ENCODE data around the gene LDB2.

The LDB2 gene

GRCh38 chr4:16897991-16898827 is at the start of gene LDB2:
Gene LDB2 (minus strand): TSS chr4:16898645.
- Histone ChIP-seq H3K9me3 (ENCODE audit: severe bottlenecking) (no peaks in the 10 kb centered on the region), H3K36me3 (no peaks in the 10 kb centered on the region), H3K27me3 (ENCODE audit: insufficient read depth, low read depth, severe bottlenecking) (peaks cover 26% of the 10 kb centered on the region), H3K27ac (no peak within 1 kb of the TSS), H3K4me3 (ENCODE audit: low read depth, low read length) (no peak within 1 kb of the TSS)
- DNase-seq, result no peak
- TF ChIP-seq, protein P1, sequence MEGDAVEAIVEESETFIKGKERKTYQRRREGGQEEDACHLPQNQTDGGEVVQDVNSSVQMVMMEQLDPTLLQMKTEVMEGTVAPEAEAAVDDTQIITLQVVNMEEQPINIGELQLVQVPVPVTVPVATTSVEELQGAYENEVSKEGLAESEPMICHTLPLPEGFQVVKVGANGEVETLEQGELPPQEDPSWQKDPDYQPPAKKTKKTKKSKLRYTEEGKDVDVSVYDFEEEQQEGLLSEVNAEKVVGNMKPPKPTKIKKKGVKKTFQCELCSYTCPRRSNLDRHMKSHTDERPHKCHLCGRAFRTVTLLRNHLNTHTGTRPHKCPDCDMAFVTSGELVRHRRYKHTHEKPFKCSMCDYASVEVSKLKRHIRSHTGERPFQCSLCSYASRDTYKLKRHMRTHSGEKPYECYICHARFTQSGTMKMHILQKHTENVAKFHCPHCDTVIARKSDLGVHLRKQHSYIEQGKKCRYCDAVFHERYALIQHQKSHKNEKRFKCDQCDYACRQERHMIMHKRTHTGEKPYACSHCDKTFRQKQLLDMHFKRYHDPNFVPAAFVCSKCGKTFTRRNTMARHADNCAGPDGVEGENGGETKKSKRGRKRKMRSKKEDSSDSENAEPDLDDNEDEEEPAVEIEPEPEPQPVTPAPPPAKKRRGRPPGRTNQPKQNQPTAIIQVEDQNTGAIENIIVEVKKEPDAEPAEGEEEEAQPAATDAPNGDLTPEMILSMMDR (IDR thresholded peaks at IDR 0.05; ENCODE audit: low read depth, low read length), result no peak

DNA sequence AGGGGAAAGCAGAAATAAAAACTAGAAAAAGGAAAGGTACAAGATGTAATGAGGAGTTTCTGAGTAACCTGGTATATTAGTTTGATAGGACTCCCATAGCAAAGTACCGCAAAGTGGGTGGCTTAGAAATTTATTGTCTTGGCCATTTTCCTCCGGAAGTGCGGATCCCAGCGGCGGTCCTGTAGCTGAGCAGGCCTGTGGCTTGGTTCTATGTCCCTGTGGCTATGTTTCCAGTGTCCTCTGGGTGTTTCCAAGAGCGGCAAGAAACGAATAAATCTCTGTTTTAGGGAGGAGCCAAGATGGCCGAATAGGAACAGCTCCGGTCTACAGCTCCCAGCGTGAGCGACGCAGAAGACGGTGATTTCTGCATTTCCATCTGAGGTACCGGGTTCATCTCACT is 44.0 kb upstream of the LDB2 start:
- no peak overlapping the region for H3K27ac ChIP-seq
- no peaks in the 10 kb centered on the region for H3K36me3 ChIP-seq
- TF ChIP-seq, protein P1 (IDR thresholded peaks at IDR 0.05; ENCODE audit: low read depth, low read length), result no peak
- DNase-seq, result no peak
- H3K27me3 ChIP-seq (ENCODE audit: insufficient read depth, low read depth, severe bottlenecking), result peaks cover 5% of the 10 kb centered on the region
- H3K9me3 ChIP-seq (ENCODE audit: severe bottlenecking), result no peaks in the 10 kb centered on the region
- H3K4me3 ChIP-seq (ENCODE audit: low read depth, low read length), result no peak overlapping the region

DNA sequence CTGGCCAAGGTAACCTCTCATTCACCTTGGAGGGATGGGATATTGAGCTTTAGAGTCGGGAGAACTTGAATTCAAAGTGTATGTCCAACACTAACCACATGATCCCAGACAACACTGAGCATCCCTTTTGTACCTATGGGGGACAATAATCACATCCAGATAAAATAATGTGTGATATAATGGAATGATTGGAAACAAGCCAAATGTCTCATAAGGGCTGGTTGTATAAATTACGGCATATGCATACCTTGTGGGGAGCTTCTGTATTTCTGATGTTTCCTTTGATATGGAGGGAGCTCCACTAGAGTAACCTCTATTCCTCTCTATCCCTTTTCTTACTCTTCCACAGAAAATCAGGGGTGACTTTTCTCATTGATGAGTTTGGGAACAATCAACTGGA is 40.7 kb upstream of the LDB2 start:
- Histone ChIP-seq H3K27ac (no peak overlapping the region), H3K36me3 (no peaks in the 10 kb centered on the region), H3K27me3 (ENCODE audit: insufficient read depth, low read depth, severe bottlenecking) (peaks cover 19% of the 10 kb centered on the region), H3K4me3 (ENCODE audit: low read depth, low read length) (no peak overlapping the region), H3K9me3 (ENCODE audit: severe bottlenecking) (no peaks in the 10 kb centered on the region)
- no peak for DNase-seq
- TF ChIP-seq, protein P1 (IDR thresholded peaks at IDR 0.05; ENCODE audit: low read depth, low read length), result no peak

GRCh38 chr4:16938512-16939040 is 40.1 kb upstream of the LDB2 start:
- no peak overlapping the region for H3K27ac ChIP-seq
- no peak for DNase-seq
- no peaks in the 10 kb centered on the region for H3K9me3 ChIP-seq (ENCODE audit: severe bottlenecking)
- H3K27me3 ChIP-seq (ENCODE audit: insufficient read depth, low read depth, severe bottlenecking), result peaks cover 19% of the 10 kb centered on the region
- no peaks in the 10 kb centered on the region for H3K36me3 ChIP-seq
- no peak overlapping the region for H3K4me3 ChIP-seq (ENCODE audit: low read depth, low read length)
- TF ChIP-seq, protein P1 (IDR thresholded peaks at IDR 0.05; ENCODE audit: low read depth, low read length), result no peak

DNA sequence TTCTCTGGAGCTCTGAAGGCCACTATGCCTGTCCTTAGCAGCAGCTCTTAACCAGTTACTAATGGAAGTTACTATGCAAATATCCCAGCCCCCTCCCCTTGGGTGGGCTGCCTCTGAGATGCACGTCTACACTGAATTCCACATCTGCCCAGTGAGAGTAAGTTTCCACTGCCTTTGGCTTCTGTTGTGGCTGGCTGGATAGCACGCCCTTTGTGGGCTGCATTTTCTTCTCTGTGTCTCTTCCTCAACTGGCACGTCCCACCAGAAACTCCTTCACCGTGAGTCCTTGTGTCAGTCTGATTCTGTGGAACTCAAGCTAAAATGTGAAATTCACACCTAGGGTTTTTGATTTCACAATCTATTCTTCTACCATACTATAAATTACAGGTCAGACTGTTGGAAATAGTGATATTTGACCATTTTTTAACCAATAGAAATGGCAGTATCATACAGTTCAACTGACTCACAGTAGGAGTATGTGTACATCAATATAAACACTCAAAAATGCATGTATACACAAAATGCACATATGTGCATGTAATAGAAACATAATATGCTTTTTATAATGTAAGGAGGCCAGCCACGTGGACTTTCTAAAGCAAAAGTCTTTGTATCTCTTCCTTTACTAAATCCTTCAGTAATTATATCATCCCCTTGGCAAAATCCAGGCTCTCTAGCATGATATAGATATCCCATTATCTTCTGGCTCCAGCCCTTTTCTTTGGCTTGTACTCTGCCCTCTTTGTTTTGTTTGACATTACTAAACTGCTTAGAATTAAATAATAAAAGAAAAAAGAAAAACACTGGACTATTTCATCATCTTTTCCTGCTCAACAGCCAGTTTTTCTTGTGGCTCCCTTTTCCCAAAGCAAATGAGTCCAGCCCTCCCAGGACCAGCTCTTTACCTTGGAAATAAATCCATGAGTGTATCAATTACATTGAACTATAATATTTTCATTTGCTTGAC is 33.2 kb upstream of the LDB2 start:
- TF ChIP-seq, protein P1 (IDR thresholded peaks at IDR 0.05; ENCODE audit: low read depth, low read length), result no peak
- Histone ChIP-seq H3K9me3 (ENCODE audit: severe bottlenecking) (no peaks in the 10 kb centered on the region), H3K27ac (no peak overlapping the region), H3K36me3 (no peaks in the 10 kb centered on the region), H3K4me3 (ENCODE audit: low read depth, low read length) (no peak overlapping the region), H3K27me3 (ENCODE audit: insufficient read depth, low read depth, severe bottlenecking) (peaks cover 20% of the 10 kb centered on the region)
- DNase-seq, result no peak
